Tibial artery (tissue), 4 donors: ENCODE measurements around the gene SAMD3.
"Not testable (repeated sequence)": the region's sequence is repeated elsewhere in the genome, so short reads cannot be mapped to it uniquely, and the experiment has no call there.

Source experiments
- DNase-seq, 2 donors: peaks; one replicate each; pipeline ENCODE4 v3.0.0-alpha.2; 2019
- H3K27ac ChIP-seq, 2 donors: fragments of 200-600 bp; sonication (generic) in 1 of 2; 1 replicate in 1 of 2; 2 replicates in 1 of 2; pipeline ENCODE4 v1.5.1; 2018 to 2019; ENCODE audit warnings: mild to moderate bottlenecking in 1 of 2
- H3K27me3 ChIP-seq, 2 donors: fragments of 200-600 bp; sonication (generic) in 1 of 2; one replicate each; pipeline versions ENCODE4 v1.5.1 to v1.6.0; 2016 to 2019
- H3K36me3 ChIP-seq, 3 donors: fragments of 200-600 bp; sonication (generic) in 2 of 3; one replicate each; pipeline ENCODE4 v1.5.1; 2016 to 2019; ENCODE audit warnings: mild to moderate bottlenecking in 2 of 3
- H3K4me1 ChIP-seq, 4 donors: fragments of 200-600 bp; sonication (generic) in 2 of 4; 1 replicate in 3 of 4; 2 replicates in 1 of 4; pipeline ENCODE4 v1.5.1; 2016 to 2019
- H3K4me3 ChIP-seq, 2 donors: fragments of 200-600 bp; sonication (generic) in 1 of 2; 1 replicate in 1 of 2; 2 replicates in 1 of 2; pipeline ENCODE4 v1.5.1; 2018 to 2019; ENCODE audit warnings: mild to moderate bottlenecking in 2 of 2
- H3K9me3 ChIP-seq, 3 donors: fragments of 200-600 bp; sonication (generic) in 1 of 3; one replicate each; pipeline ENCODE4 v1.5.1; 2016 to 2019
- intact Hi-C: fragments of 100-400 bp; cut with DNase I; formaldehyde crosslinking; loops from one replicate; pipeline ENCODE4 v1.15.0; 2023; ENCODE audit warnings: low total_unique reads
- TF ChIP-seq, protein P1 (sequence below), 2 experiments: fragments of 200-600 bp in 1 of 2; fragments of 450-650 bp in 1 of 2; IDR thresholded peaks; one replicate each; pipeline ENCODE4 v1.5.1; 2017 to 2019; ENCODE audit warnings: antibody characterized with exemption in 2 of 2, mild to moderate bottlenecking in 1 of 2, moderate library complexity in 1 of 2

The SAMD3 gene

GRCh38 chr6:130240232-130240631 lies 17.5 kb upstream of the SAMD3 start:
- Histone ChIP-seq H3K36me3 (no peaks in the 10 kb centered on the region), H3K9me3 (no peaks in the 10 kb centered on the region), H3K4me3 (no peak overlapping the region), H3K4me1 (peaks cover 0 to 3% (median 0%) of the 10 kb centered on the region in 4 donors), H3K27ac (no peak overlapping the region), H3K27me3 (no peaks in the 10 kb centered on the region)
- TF ChIP-seq, protein P1, sequence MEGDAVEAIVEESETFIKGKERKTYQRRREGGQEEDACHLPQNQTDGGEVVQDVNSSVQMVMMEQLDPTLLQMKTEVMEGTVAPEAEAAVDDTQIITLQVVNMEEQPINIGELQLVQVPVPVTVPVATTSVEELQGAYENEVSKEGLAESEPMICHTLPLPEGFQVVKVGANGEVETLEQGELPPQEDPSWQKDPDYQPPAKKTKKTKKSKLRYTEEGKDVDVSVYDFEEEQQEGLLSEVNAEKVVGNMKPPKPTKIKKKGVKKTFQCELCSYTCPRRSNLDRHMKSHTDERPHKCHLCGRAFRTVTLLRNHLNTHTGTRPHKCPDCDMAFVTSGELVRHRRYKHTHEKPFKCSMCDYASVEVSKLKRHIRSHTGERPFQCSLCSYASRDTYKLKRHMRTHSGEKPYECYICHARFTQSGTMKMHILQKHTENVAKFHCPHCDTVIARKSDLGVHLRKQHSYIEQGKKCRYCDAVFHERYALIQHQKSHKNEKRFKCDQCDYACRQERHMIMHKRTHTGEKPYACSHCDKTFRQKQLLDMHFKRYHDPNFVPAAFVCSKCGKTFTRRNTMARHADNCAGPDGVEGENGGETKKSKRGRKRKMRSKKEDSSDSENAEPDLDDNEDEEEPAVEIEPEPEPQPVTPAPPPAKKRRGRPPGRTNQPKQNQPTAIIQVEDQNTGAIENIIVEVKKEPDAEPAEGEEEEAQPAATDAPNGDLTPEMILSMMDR (IDR thresholded peaks at IDR 0.05) = no peak
- intact Hi-C loops = no loop called here
- no peak for DNase-seq

- H3K4me1 ChIP-seq = peaks cover 0 to 3% (median 0%) of the 10 kb centered on the region in 4 donors
- TF ChIP-seq, protein P1 (IDR thresholded peaks at IDR 0.05) = no peak
- H3K36me3 ChIP-seq = no peaks in the 10 kb centered on the region
- H3K27ac ChIP-seq = no peak overlapping the region
- intact Hi-C loops = no loop called here
- no peaks in the 10 kb centered on the region for H3K27me3 ChIP-seq
- H3K4me3 ChIP-seq = no peak overlapping the region
- no peaks in the 10 kb centered on the region for H3K9me3 ChIP-seq
- no peak for DNase-seq
These were observed 17.0 kb upstream of the SAMD3 start for GRCh38 chr6:130239755-130240154.

- TF ChIP-seq, protein P1 (IDR thresholded peaks at IDR 0.05) = no peak
- Histone ChIP-seq H3K4me1 (no peaks in the 10 kb centered on the region), H3K27ac (no peak overlapping the region), H3K4me3 (no peak overlapping the region), H3K9me3 (no peaks in the 10 kb centered on the region), H3K27me3 (no peaks in the 10 kb centered on the region), H3K36me3 (no peaks in the 10 kb centered on the region)
- intact Hi-C loops = no loop called here
- no peak for DNase-seq
These were observed 10.6 kb upstream of the SAMD3 start for GRCh38 chr6:130233330-130233729.

DNA sequence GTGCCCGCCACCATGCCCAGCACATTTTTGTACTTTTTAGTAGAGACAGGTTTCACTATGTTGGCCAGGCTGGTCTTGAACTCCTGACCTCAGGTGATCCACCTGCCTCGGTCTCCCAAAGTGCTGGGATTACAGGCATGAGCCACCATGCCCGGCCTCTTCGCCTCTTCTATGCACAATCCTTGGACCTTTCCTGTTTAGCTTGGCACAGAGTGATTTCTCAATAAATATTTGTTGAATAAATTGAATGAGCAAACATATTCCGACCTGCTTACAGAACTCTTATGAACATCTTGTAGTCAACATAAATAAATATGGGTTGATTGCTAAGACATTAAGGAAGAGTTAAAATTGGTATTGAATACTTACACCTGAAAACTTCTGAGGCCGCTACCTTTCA lies 7.8 kb upstream of the SAMD3 start:
- H3K27me3 ChIP-seq, H3K4me1 ChIP-seq, H3K27ac ChIP-seq, H3K9me3 ChIP-seq, DNase-seq, H3K36me3 ChIP-seq, H3K4me3 ChIP-seq, intact Hi-C loops: not testable (repeated sequence)

DNA sequence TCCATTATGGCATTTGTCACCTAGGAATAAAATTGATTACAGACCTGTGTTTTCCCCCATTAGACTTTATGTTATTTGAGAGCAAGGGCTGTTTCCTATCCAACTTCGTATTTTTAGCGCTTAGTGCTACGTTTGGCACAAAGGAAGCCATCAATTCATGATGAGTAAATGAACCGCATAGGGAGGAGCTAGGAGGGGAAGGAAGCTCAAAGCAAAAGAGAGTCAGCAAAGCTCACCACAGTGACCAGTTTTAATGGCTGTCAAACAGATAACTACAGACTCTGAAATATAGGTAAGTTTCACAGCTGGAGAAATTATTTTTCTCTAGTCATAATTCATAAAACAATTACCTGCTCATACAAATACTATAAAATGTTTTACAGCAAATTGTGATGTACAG lies 6.9 kb upstream of the SAMD3 start:
- no peak for DNase-seq
- Histone ChIP-seq H3K36me3 (no peaks in the 10 kb centered on the region), H3K9me3 (no peaks in the 10 kb centered on the region), H3K27me3 (no peaks in the 10 kb centered on the region), H3K27ac (no peak overlapping the region), H3K4me1 (no peaks in the 10 kb centered on the region), H3K4me3 (no peak overlapping the region)
- TF ChIP-seq, protein P1 (IDR thresholded peaks at IDR 0.05) = no peak
- intact Hi-C loops = no loop called here

DNA sequence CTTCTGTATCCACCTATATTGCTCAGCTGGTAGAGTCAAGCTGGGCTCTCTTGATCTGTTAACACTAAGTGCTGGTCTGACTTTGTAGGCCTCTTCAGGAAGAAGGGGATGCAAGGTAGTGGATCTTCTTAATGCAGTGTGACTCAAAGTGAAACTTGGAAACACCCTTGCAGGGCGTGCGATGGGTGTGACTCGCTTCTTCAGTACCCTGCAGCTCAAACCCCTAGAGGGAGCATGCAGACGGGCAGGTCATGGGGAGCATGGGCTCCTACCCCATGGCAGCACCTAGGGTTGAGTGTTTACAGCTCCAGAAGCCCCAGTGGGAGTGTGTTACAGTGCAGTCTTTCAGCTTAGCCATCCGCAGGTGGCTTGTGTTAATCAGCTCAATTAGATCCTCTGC lies 757 bp upstream of the SAMD3 start:
- H3K9me3 ChIP-seq = no peaks in the 10 kb centered on the region
- DNase-seq = no peak
- H3K27ac ChIP-seq = no peak overlapping the region
- no peaks in the 10 kb centered on the region for H3K36me3 ChIP-seq
- no peaks in the 10 kb centered on the region for H3K27me3 ChIP-seq
- intact Hi-C loops = no loop called here
- TF ChIP-seq, protein P1 (IDR thresholded peaks at IDR 0.05) = no peak
- H3K4me1 ChIP-seq = no peaks in the 10 kb centered on the region
- H3K4me3 ChIP-seq = no peak overlapping the region
